ENCODE data around the gene BECN2.

Gene BECN2

DNA sequence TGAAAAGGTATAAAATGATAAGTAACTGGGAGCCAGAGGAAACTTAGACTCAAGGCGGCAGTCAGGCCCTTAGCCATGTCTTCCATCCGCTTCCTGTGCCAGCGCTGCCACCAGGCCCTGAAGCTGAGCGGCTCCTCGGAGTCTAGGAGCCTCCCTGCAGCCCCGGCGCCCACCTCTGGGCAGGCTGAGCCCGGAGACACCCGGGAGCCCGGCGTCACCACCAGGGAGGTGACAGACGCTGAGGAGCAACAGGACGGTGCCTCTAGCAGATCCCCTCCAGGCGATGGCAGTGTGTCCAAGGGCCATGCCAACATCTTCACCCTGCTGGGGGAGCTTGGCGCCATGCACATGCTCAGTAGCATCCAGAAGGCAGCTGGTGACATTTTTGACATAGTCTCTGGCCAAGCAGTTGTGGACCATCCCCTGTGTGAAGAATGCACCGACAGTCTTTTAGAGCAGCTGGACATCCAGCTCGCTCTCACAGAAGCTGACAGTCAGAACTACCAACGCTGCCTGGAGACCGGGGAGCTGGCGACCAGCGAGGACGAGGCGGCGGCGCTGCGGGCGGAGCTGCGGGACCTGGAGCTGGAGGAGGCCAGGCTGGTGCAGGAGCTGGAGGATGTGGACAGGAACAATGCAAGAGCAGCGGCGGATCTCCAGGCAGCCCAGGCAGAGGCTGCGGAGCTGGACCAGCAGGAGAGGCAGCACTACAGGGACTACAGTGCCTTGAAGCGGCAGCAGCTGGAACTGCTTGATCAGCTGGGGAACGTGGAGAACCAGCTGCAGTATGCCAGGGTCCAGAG lies at the start of gene BECN2:
TSS of gene BECN2 (plus strand) at position 76 of the 803 bp plus-strand sequence. CDS start at position 76, 0 bp downstream.
- DNase-seq (ENCODE audit: low spot score), result no peak

DNA sequence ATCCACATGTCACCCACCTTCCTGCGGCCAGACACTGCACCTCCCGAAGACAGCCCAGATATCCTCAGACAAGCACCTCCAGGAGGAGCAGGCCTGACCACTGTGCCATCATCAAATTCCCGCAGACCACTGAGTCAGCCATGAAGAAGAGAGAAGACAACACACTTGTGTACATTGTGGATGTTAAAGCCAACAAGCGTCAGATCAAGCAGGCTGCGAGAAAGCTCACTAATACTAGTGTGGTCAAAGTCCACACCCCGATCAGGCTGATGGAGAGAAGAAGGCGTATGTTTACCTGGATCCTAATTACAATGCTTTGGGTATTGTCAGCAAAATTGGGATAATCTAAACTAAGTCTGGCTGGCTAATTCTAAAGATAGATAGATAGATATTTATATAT lies 41.4 kb upstream of the BECN2 start:
- DNase-seq (ENCODE audit: low spot score), result no peak

- no peak for DNase-seq (ENCODE audit: low spot score)
Observed at GRCh38 chr1:241917487-241917886, 40.1 kb upstream of the BECN2 start.

- no peak for DNase-seq (ENCODE audit: low spot score)
Observed at GRCh38 chr1:241918879-241919278, 38.7 kb upstream of the BECN2 start.

GRCh38 chr1:241924080-241924808 lies 33.3 kb upstream of the BECN2 start:
- DNase-seq (ENCODE audit: low spot score), result no peak

GRCh38 chr1:241926141-241926540 lies 31.4 kb upstream of the BECN2 start:
- no peak for DNase-seq (ENCODE audit: low spot score)

- DNase-seq (ENCODE audit: low spot score), result no peak
Observed at GRCh38 chr1:241927321-241927720, 30.2 kb upstream of the BECN2 start.

DNA sequence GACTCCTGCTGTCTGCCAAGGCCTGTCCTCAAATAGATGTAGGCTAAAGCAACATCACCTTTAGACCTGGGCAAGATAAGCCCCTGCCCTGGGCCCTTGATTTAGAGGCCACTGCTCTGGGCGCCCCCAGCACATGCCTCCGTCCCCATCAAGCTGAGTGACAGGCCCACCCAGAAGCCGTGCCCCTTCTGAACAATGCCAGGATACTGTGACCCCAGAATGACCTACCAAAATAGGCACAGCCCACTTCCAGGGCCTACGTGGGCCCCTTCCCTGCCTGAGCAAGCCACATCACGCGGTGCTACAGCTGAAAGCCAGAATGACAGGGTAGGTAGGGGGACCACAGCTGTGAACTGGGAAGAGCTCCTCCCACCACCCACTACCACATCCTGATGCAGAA lies 24.7 kb upstream of the BECN2 start:
- no peak for DNase-seq (ENCODE audit: low spot score)

GRCh38 chr1:241934201-241934848 lies 23.2 kb upstream of the BECN2 start:
- DNase-seq (ENCODE audit: low spot score), result no peak

DNA sequence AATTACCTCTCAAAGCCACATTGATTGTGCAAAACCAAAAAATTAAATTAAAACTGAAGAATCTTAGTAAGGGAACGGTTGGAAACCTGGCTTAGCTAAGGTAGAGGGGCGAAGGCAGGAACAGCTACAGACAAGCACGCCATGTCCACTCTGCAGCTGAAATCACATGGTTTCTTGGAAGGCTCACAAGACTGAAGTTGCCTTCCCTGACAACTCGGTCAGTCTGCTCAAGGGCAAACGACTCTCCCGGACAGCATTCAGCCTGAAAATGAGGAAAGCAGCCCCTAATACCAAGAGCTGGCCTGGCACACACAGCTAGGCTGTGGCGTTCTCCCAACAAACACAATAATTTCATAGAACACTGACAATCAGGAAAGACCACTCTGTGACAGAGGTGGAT lies 22.7 kb upstream of the BECN2 start:
- no peak for DNase-seq (ENCODE audit: low spot score)

- DNase-seq (ENCODE audit: low spot score), result no peak
Observed at GRCh38 chr1:241939798-241940197, 17.8 kb upstream of the BECN2 start.

DNA sequence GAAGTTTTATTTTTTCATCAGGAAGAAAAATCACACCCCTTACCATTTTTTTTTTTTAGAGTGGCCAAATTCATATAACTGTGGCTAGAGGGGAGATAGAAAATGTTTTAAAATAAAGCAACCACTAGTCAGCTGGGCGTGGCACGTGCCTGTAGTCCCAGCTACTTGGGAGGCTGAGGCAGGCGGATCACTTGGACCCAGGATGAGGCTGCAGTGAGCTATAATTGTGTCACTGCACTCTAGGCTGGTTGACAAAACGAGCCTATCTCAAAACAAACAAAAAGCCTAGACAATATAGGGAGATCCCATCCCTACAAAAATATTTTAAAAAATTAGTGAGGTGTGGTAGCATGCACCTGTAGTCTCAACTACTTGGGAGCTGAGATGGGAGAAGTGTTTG lies 14.8 kb upstream of the BECN2 start:
- DNase-seq (ENCODE audit: low spot score), result no peak

GRCh38 chr1:241944300-241944699 lies 13.3 kb upstream of the BECN2 start:
- DNase-seq (ENCODE audit: low spot score), result no peak

GRCh38 chr1:241947354-241947753 lies 10.2 kb upstream of the BECN2 start:
- DNase-seq (ENCODE audit: low spot score), result no peak

DNA sequence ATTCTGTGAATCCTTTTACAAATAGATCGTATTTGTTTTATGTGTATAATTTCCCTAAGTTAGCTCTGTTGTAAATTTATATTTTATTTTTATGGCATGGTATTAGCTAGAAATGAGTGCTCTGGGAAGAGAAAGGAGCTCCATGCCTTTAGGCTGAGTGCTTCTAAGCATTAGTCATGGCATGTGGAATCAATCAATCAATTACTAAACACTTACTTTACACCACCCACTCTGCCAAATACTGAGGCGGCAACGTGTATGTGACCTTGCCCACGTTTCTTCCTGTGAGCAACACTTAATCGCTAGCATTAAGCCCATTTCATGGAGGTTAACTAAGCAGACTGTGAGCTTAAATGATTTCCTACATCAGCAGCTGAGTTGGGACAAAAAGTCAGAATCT lies 7.2 kb upstream of the BECN2 start:
- no peak for DNase-seq (ENCODE audit: low spot score)

GRCh38 chr1:241962153-241962552 lies 4.6 kb downstream of the BECN2 start:
- DNase-seq (ENCODE audit: low spot score), result no peak

DNA sequence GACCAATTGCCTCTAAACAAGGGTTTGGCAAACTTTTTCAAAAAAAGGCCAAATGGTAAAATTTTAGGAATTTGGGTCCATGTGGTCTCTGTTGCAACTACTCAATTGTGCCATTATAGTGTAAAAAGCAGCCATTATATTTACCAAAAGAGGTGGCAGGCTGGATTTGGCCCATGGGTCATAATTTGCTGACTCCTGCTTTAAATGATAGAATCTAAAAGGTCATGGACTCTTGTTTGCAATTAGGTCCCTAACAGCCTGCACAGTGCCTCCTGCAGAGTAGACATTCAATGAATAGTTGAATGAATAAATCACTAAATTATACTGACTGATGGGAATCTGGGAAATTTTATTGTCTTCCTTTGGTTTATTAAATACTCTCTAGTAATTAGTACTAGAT lies 6.2 kb downstream of the BECN2 start:
- no peak for DNase-seq (ENCODE audit: low spot score)

DNA sequence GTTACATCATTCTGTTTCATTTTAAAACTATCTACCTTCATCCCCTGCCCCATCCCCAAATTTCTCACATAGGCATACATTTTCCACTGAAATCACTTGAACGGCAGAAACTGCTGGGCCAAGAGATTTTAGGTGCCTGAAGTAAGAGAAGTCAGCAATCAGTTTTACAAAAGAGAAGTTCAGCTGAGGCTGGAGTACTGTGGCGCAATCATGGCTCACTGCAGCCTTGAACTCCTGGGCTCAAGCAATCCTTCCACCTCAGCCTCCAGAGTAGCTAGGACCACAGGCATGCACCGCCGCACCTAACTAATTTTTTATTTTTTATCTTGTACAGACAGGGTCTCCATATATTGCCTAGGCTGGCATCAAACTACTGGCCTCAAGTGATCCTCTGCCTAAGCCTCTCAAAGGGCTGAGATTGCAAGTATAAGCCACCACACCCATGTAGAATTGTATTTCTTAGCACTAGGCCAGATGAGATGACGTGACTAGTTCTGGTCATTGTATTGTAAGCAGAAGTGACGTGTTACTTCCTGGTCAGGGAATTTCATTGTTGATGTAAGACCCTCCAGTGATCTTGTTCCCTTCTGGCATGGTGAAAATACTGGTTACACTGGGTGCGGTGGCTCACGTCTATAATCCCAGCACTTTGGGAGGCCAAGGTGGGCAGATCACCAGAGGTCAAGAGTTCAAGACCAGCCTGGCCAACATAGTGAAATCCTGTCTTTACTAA lies 7.1 kb downstream of the BECN2 start:
- DNase-seq (ENCODE audit: low spot score), result no peak

DNA sequence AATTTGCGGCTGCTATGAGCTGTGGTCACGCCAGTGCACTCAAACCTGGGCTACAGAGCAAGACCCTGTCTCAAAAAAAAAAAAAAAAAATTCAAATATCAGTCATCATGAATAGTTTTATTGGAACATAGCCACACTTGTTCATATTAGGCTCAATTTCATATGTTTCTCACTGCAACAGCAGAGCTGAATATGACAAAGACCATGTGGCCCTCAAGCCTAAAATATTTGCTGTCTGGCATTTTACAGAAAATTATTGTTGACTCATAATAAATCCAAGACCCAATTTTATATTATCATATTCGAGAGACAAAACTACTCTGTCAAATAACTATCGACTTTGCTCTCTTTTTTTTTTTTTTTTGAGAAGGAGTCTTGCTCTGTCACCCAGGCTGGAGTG lies 11.0 kb downstream of the BECN2 start:
- DNase-seq (ENCODE audit: low spot score), result no peak

DNA sequence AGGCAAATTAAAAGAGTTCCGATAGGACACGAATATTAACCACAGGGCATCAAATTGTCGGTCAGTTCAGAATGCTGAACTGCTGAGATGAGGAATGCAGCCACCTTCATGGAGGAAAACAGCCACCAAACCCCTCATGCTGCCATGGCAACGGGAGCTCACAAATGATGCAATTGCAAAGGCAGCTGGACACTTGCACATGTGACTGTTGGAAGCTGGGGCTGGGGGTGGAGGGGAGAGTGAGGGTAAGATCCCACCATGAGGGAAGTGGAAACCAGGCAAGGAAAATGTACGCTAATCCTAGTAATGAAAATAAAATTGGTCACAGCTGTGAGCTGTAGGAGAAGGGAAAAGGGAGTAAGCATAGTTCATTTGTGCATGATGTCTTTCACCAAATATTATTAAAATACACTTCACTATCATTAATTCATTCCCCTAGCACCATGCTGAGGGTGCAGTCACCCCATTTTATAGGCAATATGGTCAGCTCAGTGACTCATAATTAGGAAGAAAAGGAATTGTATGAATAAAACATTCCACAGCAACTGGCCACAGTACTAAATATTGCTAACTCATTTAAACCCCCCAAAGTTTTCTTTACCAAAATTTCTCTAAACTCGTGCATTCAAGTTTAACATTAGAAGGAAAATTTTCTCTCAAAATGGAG lies 15.3 kb downstream of the BECN2 start:
- peak; percentile 7 for DNase-seq (ENCODE audit: low spot score)

DNA sequence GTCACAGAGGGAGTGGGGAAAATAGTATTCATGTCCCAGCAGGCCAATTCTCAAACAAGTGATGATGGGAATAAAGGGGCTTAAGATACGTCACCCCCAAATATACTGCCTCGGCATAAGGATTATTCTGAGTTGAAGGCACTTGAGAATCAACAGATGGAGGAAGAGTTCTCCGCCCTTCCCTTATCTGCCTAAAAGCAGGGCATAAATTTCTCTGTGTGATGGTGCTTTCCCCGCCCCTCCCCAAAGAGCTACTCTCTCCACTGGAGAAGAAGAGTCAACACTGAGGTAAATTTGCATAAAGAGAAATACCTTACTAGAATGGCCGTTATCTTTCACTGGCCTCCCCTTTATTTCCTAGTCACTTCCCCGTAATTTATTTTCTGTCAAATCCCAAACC lies 18.7 kb downstream of the BECN2 start:
- no peak for DNase-seq (ENCODE audit: low spot score)

DNA sequence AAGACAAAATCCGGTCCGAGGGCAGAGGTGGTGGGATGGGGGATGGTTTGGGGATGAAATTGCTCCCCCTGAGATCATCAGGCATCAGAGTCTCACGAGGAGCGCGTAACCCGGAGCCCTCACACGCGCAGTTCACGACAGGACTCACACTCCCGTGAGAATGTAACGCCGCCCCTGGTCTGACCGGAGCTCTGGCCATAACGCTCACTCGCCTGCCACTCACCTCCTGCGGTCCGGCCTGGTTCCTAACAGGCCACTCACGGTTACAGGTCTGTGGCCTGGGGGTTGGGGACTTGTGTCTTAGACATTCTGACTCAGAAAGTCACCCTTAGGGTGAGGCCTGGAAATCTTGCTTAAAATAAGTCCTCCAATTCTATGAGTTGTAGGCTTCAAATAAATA lies 21.5 kb downstream of the BECN2 start:
- no peak for DNase-seq (ENCODE audit: low spot score)
